Heart left ventricle (tissue), 13 donors: Measurements from ENCODE around the gene RNF7.

ENCODE experiments used
- CTCF ChIP-seq, 12 donors: fragments of 200-600 bp; sonication (generic) in 4 of 12; IDR thresholded peaks; one replicate each; pipeline versions ENCODE4 v1.5.0 to v1.8.0; 2018 to 2022; ENCODE audit warnings: antibody characterized with exemption in 12 of 12, mild to moderate bottlenecking in 5 of 12
- POLR2A ChIP-seq, 2 donors: fragments of 450-650 bp; IDR thresholded peaks; one replicate each; pipeline ENCODE4 v1.6.1; 2017; ENCODE audit warnings: antibody characterized with exemption in 2 of 2, mild to moderate bottlenecking in 2 of 2, moderate library complexity in 2 of 2
- donor health status: ischemic (EF 13 %, LVEDD 7.1; RV severe dilation, severe dysfunction).
- donor health status: DM: no; HTN: yes; CAD: no.
- donor health status: DM: no; HTN: no; CAD: no.
- donor health status: ischemic (EF 25% LVEDD 6.9; RV normal size, moderate dysfunction).
- donor health status: ischemic (EF 25% LVEDD 5.7; RV mildly dilated, moderate dysfunction).
- donor health status: ischemic (EF 35%, LVEDD 5.7; RV mildly dilated, moderate dysfunction).
- donor health status: nonischemic (EF 11% LVEDD 7.7; RV severe dilation, severe dysfunction).
- donor health status: DM: yes; HTN: yes; CAD: no.
- donor health status: PGD.
- donor health status: ischemic (EF 29% LVEDD 5.4; RV normal size, mild dysfunction).
- donor health status: nonischemic (EF 23%, LVEDD 6.1; RV moderate dilation, normal function).

- TF ChIP-seq CTCF (IDR thresholded peaks at IDR 0.05) (no peak), POLR2A (IDR thresholded peaks at IDR 0.05) (no peak)
Measured at GRCh38 chr3:141789281-141789680, 51.2 kb downstream of the RNF7 start.
